PC-9 (cell line): ENCODE results near the gene CTBS. TPM values are rescaled to one million over a fixed set of nuclear protein-coding genes. Genes with fewer than 3 reads are reported as not detected.
"Not testable (repeated sequence)": the region's sequence is repeated elsewhere in the genome, so short reads cannot be mapped to it uniquely, and the experiment has no call there.

ENCODE experiments used
- BruUV-seq: library from RNA; stranded (reverse); fragments of 400-500 nt; replicated peaks from 2 replicates; lab custom pipeline; 2021; lab: Mats Ljungman, UMichigan
- CTCF ChIA-PET: fragments of 300-600 bp; sonication (Branson Sonifier 250); formaldehyde crosslinking; loops from one replicate; lab custom pipeline; 2022; ENCODE audit warnings: antibody characterized with exemption; lab: Charles Lee
- POLR2A ChIA-PET: fragments of 300-600 bp; sonication (Branson Sonifier 250); formaldehyde crosslinking; loops from one replicate; lab custom pipeline; 2022; ENCODE audit warnings: antibody characterized with exemption; ENCODE audit not compliant: unreplicated experiment; lab: Charles Lee
- DNase-seq, 2 experiments: peaks; one replicate each; pipeline versions ENCODE4 v3.0.0 to v3.0.0-alpha.2; 2015 to 2022; ENCODE audit warnings: mixed read lengths in 1 of 2
- H2AFZ ChIP-seq: fragments of 200-600 bp; sonication (generic); 2 replicates; pipeline ENCODE4 v1.8.1; 2017; ENCODE audit warnings: antibody characterized with exemption
- H3F3A ChIP-seq: fragments of 200-600 bp; sonication (generic); 2 replicates; pipeline ENCODE4 v1.8.1; 2017; ENCODE audit warnings: antibody characterized with exemption, mild to moderate bottlenecking, low read depth; ENCODE audit not compliant: insufficient read depth
- H3K27ac ChIP-seq: fragments of 200-600 bp; sonication (generic); 2 replicates; pipeline ENCODE4 v1.6.1; 2016; ENCODE audit warnings: mixed run types
- H3K27me3 ChIP-seq: fragments of 200-600 bp; sonication (generic); 2 replicates; pipeline ENCODE4 v1.6.1; 2016; ENCODE audit warnings: low read depth, mixed run types; ENCODE audit not compliant: insufficient read depth
- H3K36me3 ChIP-seq: fragments of 200-600 bp; sonication (generic); 2 replicates; pipeline ENCODE4 v1.6.1; 2016; ENCODE audit warnings: low read depth, mixed run types
- H3K4me1 ChIP-seq: fragments of 200-600 bp; sonication (generic); replicated peaks from 2 replicates; pipeline ENCODE4 v1.6.1; 2016; ENCODE audit warnings: mixed run types; ENCODE audit not compliant: insufficient read depth
- H3K4me2 ChIP-seq: fragments of 200-600 bp; sonication (generic); 2 replicates; pipeline ENCODE4 v1.6.1; 2017; ENCODE audit warnings: mixed run types
- H3K4me3 ChIP-seq: fragments of 200-600 bp; sonication (generic); 2 replicates; pipeline ENCODE4 v1.6.1; 2016; ENCODE audit warnings: mixed run types
- H3K79me2 ChIP-seq: fragments of 200-600 bp; sonication (generic); 2 replicates; pipeline ENCODE4 v1.6.1; 2017; ENCODE audit warnings: low read depth, mixed run types
- H3K9me2 ChIP-seq: fragments of 200-600 bp; sonication (generic); 2 replicates; pipeline ENCODE4 v1.8.1; 2017; ENCODE audit warnings: mild to moderate bottlenecking; ENCODE audit not compliant: insufficient read depth
- H3K9me3 ChIP-seq: fragments of 200-600 bp; sonication (generic); 2 replicates; pipeline ENCODE4 v1.8.1; 2016; ENCODE audit warnings: low read depth; ENCODE audit not compliant: insufficient read depth
- H4K20me1 ChIP-seq: fragments of 200-600 bp; sonication (generic); 2 replicates; pipeline ENCODE4 v1.8.1; 2017; ENCODE audit not compliant: insufficient read depth
- CTCF ChIP-seq: fragments of 200-600 bp; sonication (generic); conservative IDR thresholded peaks from 2 replicates; pipeline ENCODE4 v1.6.1; 2017; ENCODE audit warnings: mixed run types, antibody characterized with exemption, mild to moderate bottlenecking, moderate library complexity
- EZH2 ChIP-seq: fragments of 200-600 bp; sonication (generic); IDR thresholded peaks from 2 replicates; pipeline ENCODE4 v1.8.0; 2017; ENCODE audit warnings: antibody characterized with exemption, low read depth
- intact Hi-C: fragments of 100-400 bp; cut with micrococcal nuclease; formaldehyde crosslinking; loops from one replicate; pipeline ENCODE4 v1.10.0; 2022; ENCODE audit not compliant: unreplicated experiment
- total RNA-seq: library from RNA; stranded (reverse); gene quantifications from 2 replicates; pipeline ENCODE4 v1.2.3, GENCODE V29; 2021

CTBS gene
- total RNA-seq, 1 experiment from 2014 or later = 20.2 TPM

GRCh38 chr1:84508510-84508909 is 65.7 kb downstream of the CTBS start:
- CTCF ChIA-PET = no interaction called here
- Histone ChIP-seq H3K27me3 (no peaks in the 10 kb centered on the region), H3K4me2 (no peak overlapping the region), H3K79me2 (peaks cover 30% of the 10 kb centered on the region), H3K27ac (no peak overlapping the region), H2AFZ (no peak overlapping the region), H3K9me3 (no peaks in the 10 kb centered on the region; the same call in 1 of the 2 replicates), H3K9me2 (no peaks in the 10 kb centered on the region), H3K4me3 (no peak overlapping the region), H3K36me3 (no peaks in the 10 kb centered on the region), H4K20me1 (peaks cover 10% of the 10 kb centered on the region), H3F3A (peaks cover 22% of the 10 kb centered on the region), H3K4me1 (peaks cover 18% of the 10 kb centered on the region)
- POLR2A ChIA-PET = no interaction called here
- BruUV-seq = no TSS peak
- intact Hi-C loops = loop anchor here (5.0 kb wide), 1 partner anchor 184 kb away; the partner anchor contains the start of gene SSX2IP
- TF ChIP-seq CTCF (no peak), EZH2 (no peak)
- no peak for DNase-seq

GRCh38 chr1:84507887-84508286 is 66.4 kb downstream of the CTBS start:
- BruUV-seq, H3K27me3 ChIP-seq, H3K27ac ChIP-seq, POLR2A ChIA-PET, H3K36me3 ChIP-seq, CTCF ChIA-PET, DNase-seq, H3K9me2 ChIP-seq, H3K9me3 ChIP-seq, H2AFZ ChIP-seq: not testable (repeated sequence)
- Histone ChIP-seq H3K4me1 (peaks cover 24% of the 10 kb centered on the region), H3K4me3 (peak overlapping the region; percentile 81; the same call in 1 of the 2 replicates), H3K79me2 (peaks cover 37% of the 10 kb centered on the region), H4K20me1 (peaks cover 16% of the 10 kb centered on the region), H3F3A (peaks cover 22% of the 10 kb centered on the region), H3K4me2 (peak overlapping the region; percentile 83)
- intact Hi-C loops = loop anchor here (2.0 to 5.0 kb wide), 2 partner anchors 113 to 184 kb away; partner anchors contain the start of gene SSX2IP

- Histone ChIP-seq H3K4me3 (peak overlapping the region; percentile 81), H3K27ac (peak overlapping the region; percentile 96), H3K36me3 (no peaks in the 10 kb centered on the region), H3K4me1 (peaks cover 28% of the 10 kb centered on the region), H4K20me1 (peaks cover 24% of the 10 kb centered on the region), H3K9me2 (no peaks in the 10 kb centered on the region), H3K79me2 (peaks cover 47% of the 10 kb centered on the region), H3F3A (peaks cover 22% of the 10 kb centered on the region), H2AFZ (peak overlapping the region; percentile 77), H3K27me3 (no peaks in the 10 kb centered on the region), H3K9me3 (no peaks in the 10 kb centered on the region; the same call in 1 of the 2 replicates), H3K4me2 (peak overlapping the region; percentile 83)
- POLR2A ChIA-PET = interaction anchor here (0.5 to 1.1 kb wide), 11 partner anchors 27 to 1710 kb away, joined by 3 to 14 read pairs (median 3); partner anchors contain the start of gene CTBS
- CTCF ChIA-PET = interaction anchor here (1.0 kb wide), 1 partner anchor 114 kb away, joined by 3 read pairs; no protein-coding TSS in a partner anchor
- DNase-seq = no peak
- BruUV-seq = TSS peak; percentile 61
- intact Hi-C loops = loop anchor here (1.0 to 5.0 kb wide), 4 partner anchors 66 to 185 kb away; partner anchors contain the start of gene SSX2IP
- TF ChIP-seq EZH2 = no peak
- TF ChIP-seq CTCF = no peak
These were observed 67.3 kb downstream of the CTBS start for GRCh38 chr1:84506729-84507453.
